A549 (cell line): ENCODE measurements around the gene KCNK7. TPM values are rescaled to one million over a fixed set of nuclear protein-coding genes. Genes with fewer than 3 reads are reported as not detected.

ENCODE experiments used
- ATAC-seq, 2 experiments: fragments of 200-7000 bp in 1 of 2; fragments of >200 bp in 1 of 2; cut with Nextera tagmentation in 1 of 2; cut with Tn5 transposase in 1 of 2; 3 replicates each; pipeline versions ENCODE4 v1.8.0 to v1.9.1; 2018 to 2020; ENCODE audit warnings: mild to moderate bottlenecking in 1 of 2, moderate library complexity in 1 of 2
- CTCF ChIA-PET: fragments of 300-600 bp; sonication (Branson Sonifier 250); formaldehyde crosslinking; extraction: SDS; loops from one replicate; lab custom pipeline; 2021; ENCODE audit warnings: antibody characterized with exemption, inconsistent platforms; lab: Yijun Ruan, JAX
- POLR2A ChIA-PET: fragments of 350-600 bp; formaldehyde crosslinking; extraction: SDS; loops from one replicate; lab custom pipeline; 2021; ENCODE audit warnings: antibody characterized with exemption, inconsistent platforms; lab: Yijun Ruan, JAX
- DNase-seq, 2 experiments: peaks; one replicate each; pipeline versions ENCODE4 v3.0.0 to v3.0.0-alpha.2; 2011 to 2016; ENCODE audit warnings: low read depth in 1 of 2, low spot score in 1 of 2
- FAIRE-seq: peaks from 2 replicates; lab custom pipeline; 2011; peaks lifted over from hg19 to GRCh38; lab: Jason Lieb, UNC
- H3K27ac ChIP-seq, 2 experiments: fragments of >200 bp; sonication (Bioruptor Twin); formaldehyde crosslinking; 3 replicates each; pipeline ENCODE4 v1.5.1; 2016 to 2017
- H3K4me1 ChIP-seq: fragments of >200 bp; sonication (Bioruptor Twin); formaldehyde crosslinking; 3 replicates; pipeline ENCODE4 v1.6.1; 2016
- H3K4me2 ChIP-seq: fragments of >200 bp; sonication (Bioruptor Twin); formaldehyde crosslinking; 3 replicates; pipeline ENCODE4 v1.6.1; 2016
- H3K4me3 ChIP-seq: fragments of >200 bp; sonication (Bioruptor Twin); formaldehyde crosslinking; 3 replicates; pipeline ENCODE4 v1.5.1; 2016
- H3K9me3 ChIP-seq: fragments of >200 bp; sonication (Bioruptor Twin); formaldehyde crosslinking; 3 replicates; pipeline ENCODE4 v1.6.1; 2016
- BCL3 ChIP-seq: fragments of >200 bp; sonication (Bioruptor Twin); formaldehyde crosslinking; IDR thresholded peaks from 3 replicates; pipeline ENCODE4 v1.6.1; 2016
- BHLHE40 ChIP-seq: IDR thresholded peaks from 2 replicates; pipeline ENCODE4 v1.6.1; 2012; ENCODE audit warnings: low read depth, low read length, inconsistent platforms
- CEBPB ChIP-seq, 2 experiments: fragments of >200 bp in 1 of 2; sonication (Bioruptor Twin) in 1 of 2; formaldehyde crosslinking in 1 of 2; IDR thresholded peaks; 2 replicates each; pipeline ENCODE4 v1.6.1; 2012 to 2016
- CHD4 ChIP-seq: fragments of 200-600 bp; sonication (generic); IDR thresholded peaks from 2 replicates; pipeline ENCODE4 v1.6.1; 2016; ENCODE audit warnings: antibody characterized with exemption, mild to moderate bottlenecking, borderline replicate concordance
- EHF ChIP-seq: fragments of 250-450 bp; sonication (Bioruptor Pico); IDR thresholded peaks from 2 replicates; pipeline ENCODE4 v1.5.0; 2020; ENCODE audit warnings: mild to moderate bottlenecking
- ESRRA ChIP-seq: fragments of 150-350 bp; IDR thresholded peaks from 2 replicates; pipeline ENCODE4 v1.6.1; 2014; ENCODE audit warnings: mild to moderate bottlenecking, low read length, borderline replicate concordance
- FOSB ChIP-seq: fragments of 250-450 bp; sonication (Bioruptor Pico); IDR thresholded peaks from 2 replicates; pipeline ENCODE4 v1.5.0; 2020; ENCODE audit warnings: mild to moderate bottlenecking, moderate library complexity
- FOSL2 ChIP-seq, 2 experiments: fragments of 450-650 bp in 1 of 2; fragments of >200 bp in 1 of 2; sonication (Bioruptor Twin) in 1 of 2; formaldehyde crosslinking; IDR thresholded peaks; 2 replicates each; pipeline versions ENCODE4 v1.5.0 to v1.6.1; 2016 to 2020; ENCODE audit warnings: mild to moderate bottlenecking in 1 of 2, moderate library complexity in 1 of 2
- HDAC2 ChIP-seq: fragments of 200-600 bp; sonication (generic); IDR thresholded peaks from 2 replicates; pipeline ENCODE4 v1.6.1; 2016
- HES2 ChIP-seq: fragments of >200 bp; sonication (Bioruptor Twin); formaldehyde crosslinking; IDR thresholded peaks from 2 replicates; pipeline ENCODE4 v1.6.1; 2016
- HOXB5 ChIP-seq: fragments of 250-450 bp; sonication (Bioruptor Pico); IDR thresholded peaks from 2 replicates; pipeline ENCODE4 v1.5.0; 2020; ENCODE audit warnings: mild to moderate bottlenecking, moderate library complexity
- JUN ChIP-seq, 2 experiments: fragments of >200 bp; sonication (Bioruptor Twin); formaldehyde crosslinking; IDR thresholded peaks; 2 replicates in 1 of 2; 3 replicates in 1 of 2; pipeline ENCODE4 v1.6.1; 2016 to 2017
- KDM5A ChIP-seq: fragments of 200-600 bp; sonication (generic); IDR thresholded peaks from 2 replicates; pipeline ENCODE4 v1.6.1; 2016; ENCODE audit warnings: antibody characterized with exemption, mild to moderate bottlenecking
- MAFK ChIP-seq: fragments of 450-650 bp; IDR thresholded peaks from 2 replicates; pipeline ENCODE4 v1.6.1; 2014; ENCODE audit not compliant: partially characterized antibody
- MAZ ChIP-seq: fragments of 150-350 bp; IDR thresholded peaks from 2 replicates; pipeline ENCODE4 v1.6.1; 2014; ENCODE audit warnings: antibody characterized with exemption, low read depth, low read length, borderline replicate concordance
- NPAS2 ChIP-seq: fragments of 250-450 bp; sonication (Bioruptor Pico); IDR thresholded peaks from 2 replicates; pipeline ENCODE4 v1.8.0; 2022; ENCODE audit warnings: mild to moderate bottlenecking, moderate library complexity, borderline replicate concordance
- NR3C1 ChIP-seq: fragments of >200 bp; sonication (Bioruptor Twin); formaldehyde crosslinking; IDR thresholded peaks from 3 replicates; pipeline ENCODE4 v1.6.1; 2017
- POLR2A ChIP-seq: IDR thresholded peaks from 2 replicates; pipeline ENCODE4 v1.6.1; 2012; ENCODE audit warnings: mild to moderate bottlenecking, low read length
- RAD21 ChIP-seq, 2 experiments: fragments of >200 bp in 1 of 2; sonication (Bioruptor Twin) in 1 of 2; formaldehyde crosslinking in 1 of 2; IDR thresholded peaks in 1 of 2; conservative IDR thresholded peaks in 1 of 2; 2 replicates in 1 of 2; 3 replicates in 1 of 2; pipeline ENCODE4 v1.6.1; 2012 to 2018; ENCODE audit warnings: inconsistent platforms in 1 of 2
- SREBF2 ChIP-seq: fragments of 450-650 bp; IDR thresholded peaks from 2 replicates; pipeline ENCODE4 v1.6.1; 2014; ENCODE audit warnings: mild to moderate bottlenecking, moderate library complexity
- WGBS: methylation state at CpG from one replicate; pipeline ENCODE4 v1.1.6; 2017; ENCODE audit errors: missing lambda C conversion rate; 5-methylcytosine and 5-hydroxymethylcytosine counted together
- polyA plus RNA-seq, 4 experiments: library from polyadenylated mRNA; depleted of rRNA in 3 of 4; stranded (reverse); fragments of >200 nt; fragmentation: RNase III in 1 of 4; extraction: RNeasy Plus Mini Kit Qiagen cat#74134 plus additional on column Dnase treatment in 1 of 4; gene quantifications; 2 replicates in 3 of 4; 3 replicates in 1 of 4; pipeline ENCODE4 v1.2.3, GENCODE V29; 2011 to 2017
- TF ChIP-seq, protein P1 (sequence below): fragments of 250-450 bp; sonication (Bioruptor Pico); IDR thresholded peaks from 2 replicates; pipeline ENCODE4 v1.5.0; 2020; ENCODE audit warnings: low read depth, mild to moderate bottlenecking, moderate library complexity
- TF ChIP-seq, protein P2 (sequence below): IDR thresholded peaks from 2 replicates; pipeline ENCODE4 v1.6.1; 2012
- TF ChIP-seq, protein P3 (sequence below): fragments of >200 bp; sonication (Bioruptor Twin); formaldehyde crosslinking; IDR thresholded peaks from 3 replicates; pipeline ENCODE4 v1.5.1; 2016

Gene KCNK7
- polyA plus RNA-seq, 2 of the 4 experiments (the other 2 are of a cell fraction): 0.13 to 0.50 TPM

GRCh38 chr11:65586247-65586630 lies 9.4 kb downstream of the KCNK7 start:
- ATAC-seq (no peak), FAIRE-seq (no peak)
- H3K9me3 ChIP-seq: no peaks in the 10 kb centered on the region
- TF ChIP-seq NPAS2 (CRISPR knock-in tag) (no peak), HES2 (no peak), KDM5A (no peak), NR3C1 (no peak), HDAC2 (no peak), RAD21 (conservative IDR thresholded peaks at IDR 0.05 in 1 of 2, IDR thresholded peaks at IDR 0.05 in 1 of 2) (no peak), HOXB5 (CRISPR knock-in tag) (no peak), BCL3 (no peak), FOSB (CRISPR knock-in tag) (no peak), ESRRA (no peak), MAFK (no peak), POLR2A (no peak), BHLHE40 (no peak), EHF (CRISPR knock-in tag) (no peak)
- TF ChIP-seq, protein P1, sequence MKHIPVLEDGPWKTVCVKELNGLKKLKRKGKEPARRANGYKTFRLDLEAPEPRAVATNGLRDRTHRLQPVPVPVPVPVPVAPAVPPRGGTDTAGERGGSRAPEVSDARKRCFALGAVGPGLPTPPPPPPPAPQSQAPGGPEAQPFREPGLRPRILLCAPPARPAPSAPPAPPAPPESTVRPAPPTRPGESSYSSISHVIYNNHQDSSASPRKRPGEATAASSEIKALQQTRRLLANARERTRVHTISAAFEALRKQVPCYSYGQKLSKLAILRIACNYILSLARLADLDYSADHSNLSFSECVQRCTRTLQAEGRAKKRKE (CRISPR knock-in tag): no peak
- TF ChIP-seq, protein P2, sequence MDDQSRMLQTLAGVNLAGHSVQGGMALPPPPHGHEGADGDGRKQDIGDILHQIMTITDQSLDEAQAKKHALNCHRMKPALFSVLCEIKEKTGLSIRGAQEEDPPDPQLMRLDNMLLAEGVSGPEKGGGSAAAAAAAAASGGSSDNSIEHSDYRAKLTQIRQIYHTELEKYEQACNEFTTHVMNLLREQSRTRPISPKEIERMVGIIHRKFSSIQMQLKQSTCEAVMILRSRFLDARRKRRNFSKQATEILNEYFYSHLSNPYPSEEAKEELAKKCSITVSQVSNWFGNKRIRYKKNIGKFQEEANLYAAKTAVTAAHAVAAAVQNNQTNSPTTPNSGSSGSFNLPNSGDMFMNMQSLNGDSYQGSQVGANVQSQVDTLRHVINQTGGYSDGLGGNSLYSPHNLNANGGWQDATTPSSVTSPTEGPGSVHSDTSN: no peak
- TF ChIP-seq, protein P3, sequence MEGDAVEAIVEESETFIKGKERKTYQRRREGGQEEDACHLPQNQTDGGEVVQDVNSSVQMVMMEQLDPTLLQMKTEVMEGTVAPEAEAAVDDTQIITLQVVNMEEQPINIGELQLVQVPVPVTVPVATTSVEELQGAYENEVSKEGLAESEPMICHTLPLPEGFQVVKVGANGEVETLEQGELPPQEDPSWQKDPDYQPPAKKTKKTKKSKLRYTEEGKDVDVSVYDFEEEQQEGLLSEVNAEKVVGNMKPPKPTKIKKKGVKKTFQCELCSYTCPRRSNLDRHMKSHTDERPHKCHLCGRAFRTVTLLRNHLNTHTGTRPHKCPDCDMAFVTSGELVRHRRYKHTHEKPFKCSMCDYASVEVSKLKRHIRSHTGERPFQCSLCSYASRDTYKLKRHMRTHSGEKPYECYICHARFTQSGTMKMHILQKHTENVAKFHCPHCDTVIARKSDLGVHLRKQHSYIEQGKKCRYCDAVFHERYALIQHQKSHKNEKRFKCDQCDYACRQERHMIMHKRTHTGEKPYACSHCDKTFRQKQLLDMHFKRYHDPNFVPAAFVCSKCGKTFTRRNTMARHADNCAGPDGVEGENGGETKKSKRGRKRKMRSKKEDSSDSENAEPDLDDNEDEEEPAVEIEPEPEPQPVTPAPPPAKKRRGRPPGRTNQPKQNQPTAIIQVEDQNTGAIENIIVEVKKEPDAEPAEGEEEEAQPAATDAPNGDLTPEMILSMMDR: no peak
- TF ChIP-seq, all 56 proteins: peak for 0
- Histone ChIP-seq H3K27ac (no peak overlapping the region), H3K4me1 (peaks cover 15% of the 10 kb centered on the region), H3K4me3 (no peak overlapping the region), H3K4me2 (no peak overlapping the region)
- CTCF ChIA-PET: interaction anchor here (4.9 to 14.6 kb wide), 5 partner anchors 7 to 45 kb away, joined by 41 to 249 read pairs (median 48); partner anchors contain the start of genes EHBP1L1, FAM89B, MAP3K11 and PCNX3
- WGBS: 91% methylated on average over 3 of the region's 4 CpGs
- no peak for DNase-seq
- POLR2A ChIA-PET: interaction anchor here (1.0 kb wide), 1 partner anchor 10 kb away, joined by 3 read pairs; the partner anchor contains the start of gene EHBP1L1

- Histone ChIP-seq H3K4me1 (peaks cover 15% of the 10 kb centered on the region), H3K27ac (no peak overlapping the region), H3K4me3 (no peak overlapping the region), H3K9me3 (no peaks in the 10 kb centered on the region), H3K4me2 (no peak overlapping the region)
- FAIRE-seq (no peak), ATAC-seq (no peak), DNase-seq (no peak)
- ChIA-PET CTCF (interaction anchor here (0.7 to 14.6 kb wide), 6 partner anchors 8 to 299 kb away, joined by 3 to 249 read pairs (median 46); partner anchors contain the start of genes EHBP1L1, FAM89B, MAP3K11 and PCNX3), POLR2A (interaction anchor here (1.0 kb wide), 1 partner anchor 10 kb away, joined by 3 read pairs; the partner anchor contains the start of gene EHBP1L1)
- 96% methylated on average over 49 of the region's 51 CpGs for WGBS
- TF ChIP-seq FOSL2 (IDR thresholded peaks at IDR 0.05) (no peak), FOSL2 (CRISPR knock-in tag; IDR thresholded peaks at IDR 0.05) (no peak), KDM5A (no peak), CHD4 (no peak), SREBF2 (no peak), JUN (IDR thresholded peaks at IDR 0.05) (no peak), POLR2A (no peak), NR3C1 (no peak), FOSB (CRISPR knock-in tag) (no peak), CEBPB (IDR thresholded peaks at IDR 0.05) (no peak), MAZ (no peak)
- TF ChIP-seq, protein P3: no peak
Measured at GRCh38 chr11:65585396-65586246, 10.0 kb downstream of the KCNK7 start.
